A549 (cell line): ENCODE measurements around the gene AP1S2.

ENCODE experiments used
- EHMT2 ChIP-seq: fragments of 200-600 bp; sonication (generic); IDR thresholded peaks from 2 replicates; pipeline ENCODE4 v1.6.1; 2016; ENCODE audit warnings: antibody characterized with exemption, low read depth, mild to moderate bottlenecking, moderate library complexity
- EP300 ChIP-seq, 2 experiments: fragments of >200 bp; sonication (Bioruptor Twin); formaldehyde crosslinking; IDR thresholded peaks; 2 replicates in 1 of 2; 3 replicates in 1 of 2; pipeline ENCODE4 v1.6.1; 2016 to 2017
- RAD21 ChIP-seq, 2 experiments: fragments of >200 bp in 1 of 2; sonication (Bioruptor Twin) in 1 of 2; formaldehyde crosslinking in 1 of 2; IDR thresholded peaks in 1 of 2; conservative IDR thresholded peaks in 1 of 2; 2 replicates in 1 of 2; 3 replicates in 1 of 2; pipeline ENCODE4 v1.6.1; 2012 to 2018; ENCODE audit warnings: inconsistent platforms in 1 of 2
- RFX5 ChIP-seq: fragments of 450-650 bp; IDR thresholded peaks from 2 replicates; pipeline ENCODE4 v1.7.1; 2014; ENCODE audit warnings: antibody characterized with exemption, mild to moderate bottlenecking, moderate library complexity
- TF ChIP-seq, protein P1 (sequence below): fragments of >200 bp; sonication (Bioruptor Twin); formaldehyde crosslinking; IDR thresholded peaks from 3 replicates; pipeline ENCODE4 v1.5.1; 2016

- TF ChIP-seq, protein P1, sequence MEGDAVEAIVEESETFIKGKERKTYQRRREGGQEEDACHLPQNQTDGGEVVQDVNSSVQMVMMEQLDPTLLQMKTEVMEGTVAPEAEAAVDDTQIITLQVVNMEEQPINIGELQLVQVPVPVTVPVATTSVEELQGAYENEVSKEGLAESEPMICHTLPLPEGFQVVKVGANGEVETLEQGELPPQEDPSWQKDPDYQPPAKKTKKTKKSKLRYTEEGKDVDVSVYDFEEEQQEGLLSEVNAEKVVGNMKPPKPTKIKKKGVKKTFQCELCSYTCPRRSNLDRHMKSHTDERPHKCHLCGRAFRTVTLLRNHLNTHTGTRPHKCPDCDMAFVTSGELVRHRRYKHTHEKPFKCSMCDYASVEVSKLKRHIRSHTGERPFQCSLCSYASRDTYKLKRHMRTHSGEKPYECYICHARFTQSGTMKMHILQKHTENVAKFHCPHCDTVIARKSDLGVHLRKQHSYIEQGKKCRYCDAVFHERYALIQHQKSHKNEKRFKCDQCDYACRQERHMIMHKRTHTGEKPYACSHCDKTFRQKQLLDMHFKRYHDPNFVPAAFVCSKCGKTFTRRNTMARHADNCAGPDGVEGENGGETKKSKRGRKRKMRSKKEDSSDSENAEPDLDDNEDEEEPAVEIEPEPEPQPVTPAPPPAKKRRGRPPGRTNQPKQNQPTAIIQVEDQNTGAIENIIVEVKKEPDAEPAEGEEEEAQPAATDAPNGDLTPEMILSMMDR, result no peak
- TF ChIP-seq EP300 (IDR thresholded peaks at IDR 0.05) (no peak), RFX5 (no peak), EHMT2 (no peak), RAD21 (conservative IDR thresholded peaks at IDR 0.05 in 1 of 2, IDR thresholded peaks at IDR 0.05 in 1 of 2) (no peak)
Observed at GRCh38 chrX:15808254-15808653, 46.4 kb downstream of the AP1S2 start.
